Endodermal cell (in vitro differentiated cells): Measurements from ENCODE around the gene SUN1. TPM values are rescaled to one million over a fixed set of nuclear protein-coding genes. Genes with fewer than 3 reads are reported as not detected.

Experiments used
- DNase-seq: peaks from one replicate; pipeline ENCODE4 v3.0.0-alpha.2; 2017
- H3K27ac ChIP-seq: 2 replicates; pipeline ENCODE4 v1.5.1; 2013; ENCODE audit warnings: mild to moderate bottlenecking, low read depth, low read length, moderate library complexity
- H3K27me3 ChIP-seq: 2 replicates; pipeline ENCODE4 v1.6.1; 2013; ENCODE audit warnings: mild to moderate bottlenecking, low read length, moderate library complexity; ENCODE audit not compliant: insufficient read depth, control insufficient read depth, poor library complexity, severe bottlenecking
- H3K36me3 ChIP-seq: 2 replicates; pipeline ENCODE4 v1.7.0; 2013; ENCODE audit warnings: mild to moderate bottlenecking, low read length, moderate library complexity; ENCODE audit not compliant: control insufficient read depth, insufficient read depth
- H3K4me1 ChIP-seq: one replicate; pipeline ENCODE4 v1.7.0; 2013; ENCODE audit warnings: low read length; ENCODE audit not compliant: control insufficient read depth, insufficient read depth
- H3K4me3 ChIP-seq: 2 replicates; pipeline ENCODE4 v1.5.1; 2013; ENCODE audit warnings: mild to moderate bottlenecking, low read length, moderate library complexity
- H3K9ac ChIP-seq: 2 replicates; pipeline ENCODE4 v1.6.1; 2013; ENCODE audit warnings: mild to moderate bottlenecking, low read length, moderate library complexity; ENCODE audit not compliant: poor library complexity, severe bottlenecking; ENCODE audit errors: extremely low read depth
- H3K9me3 ChIP-seq: 2 replicates; pipeline ENCODE4 v1.6.1; 2013; ENCODE audit warnings: mild to moderate bottlenecking, low read length, moderate library complexity; ENCODE audit not compliant: control insufficient read depth
- H3K27ac Mint-ChIP-seq: 2 replicates; pipeline ENCODE4 v1.8.0; 2020; ENCODE audit warnings: mixed read lengths
- H3K27me3 Mint-ChIP-seq: 2 replicates; pipeline ENCODE4 v1.8.0; 2021; ENCODE audit warnings: mild to moderate bottlenecking, mixed read lengths; ENCODE audit not compliant: insufficient read depth
- H3K36me3 Mint-ChIP-seq: 2 replicates; pipeline ENCODE4 v1.8.0; 2020; ENCODE audit warnings: low read depth, mixed read lengths
- H3K4me1 Mint-ChIP-seq: 2 replicates; pipeline ENCODE4 v1.8.0; 2020; ENCODE audit warnings: mixed read lengths
- H3K4me3 Mint-ChIP-seq: 2 replicates; pipeline ENCODE4 v1.8.0; 2020; ENCODE audit warnings: mild to moderate bottlenecking, moderate library complexity, mixed read lengths
- H3K9me3 Mint-ChIP-seq: 2 replicates; pipeline ENCODE4 v1.8.0; 2020; ENCODE audit warnings: mild to moderate bottlenecking, mixed read lengths
- WGBS, 2 experiments: methylation state at CpG; one replicate each; pipeline versions ENCODE4 v1.1.5 to v1.1.7; 2013; ENCODE audit warnings: missing lambda C conversion rate in 2 of 2, mixed read lengths in 1 of 2; ENCODE audit not compliant: insufficient coverage in 1 of 2, insufficient read length in 1 of 2; 5-methylcytosine and 5-hydroxymethylcytosine counted together
- total RNA-seq, 2 donors: library from RNA; stranded (reverse); fragmentation: NEBNext Ultra II Directional in 1 of 2; extraction: Animal tissue kit (Norgen Biotek cat#: 25700) in 1 of 2; gene quantifications; 2 replicates in 1 of 2; 3 replicates in 1 of 2; pipeline ENCODE4 v1.2.1, GENCODE V29; 2021
- TF ChIP-seq, protein P1 (sequence below): fragments of 200-600 bp; sonication (generic); conservative IDR thresholded peaks from 2 replicates; pipeline ENCODE4 v1.5.0; 2021; ENCODE audit warnings: antibody characterized with exemption, mild to moderate bottlenecking

Gene SUN1
- total RNA-seq, 2 donors from 2014 or later, result 133 to 136 TPM

- TF ChIP-seq, protein P1, sequence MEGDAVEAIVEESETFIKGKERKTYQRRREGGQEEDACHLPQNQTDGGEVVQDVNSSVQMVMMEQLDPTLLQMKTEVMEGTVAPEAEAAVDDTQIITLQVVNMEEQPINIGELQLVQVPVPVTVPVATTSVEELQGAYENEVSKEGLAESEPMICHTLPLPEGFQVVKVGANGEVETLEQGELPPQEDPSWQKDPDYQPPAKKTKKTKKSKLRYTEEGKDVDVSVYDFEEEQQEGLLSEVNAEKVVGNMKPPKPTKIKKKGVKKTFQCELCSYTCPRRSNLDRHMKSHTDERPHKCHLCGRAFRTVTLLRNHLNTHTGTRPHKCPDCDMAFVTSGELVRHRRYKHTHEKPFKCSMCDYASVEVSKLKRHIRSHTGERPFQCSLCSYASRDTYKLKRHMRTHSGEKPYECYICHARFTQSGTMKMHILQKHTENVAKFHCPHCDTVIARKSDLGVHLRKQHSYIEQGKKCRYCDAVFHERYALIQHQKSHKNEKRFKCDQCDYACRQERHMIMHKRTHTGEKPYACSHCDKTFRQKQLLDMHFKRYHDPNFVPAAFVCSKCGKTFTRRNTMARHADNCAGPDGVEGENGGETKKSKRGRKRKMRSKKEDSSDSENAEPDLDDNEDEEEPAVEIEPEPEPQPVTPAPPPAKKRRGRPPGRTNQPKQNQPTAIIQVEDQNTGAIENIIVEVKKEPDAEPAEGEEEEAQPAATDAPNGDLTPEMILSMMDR, result no peak
- Histone ChIP-seq H3K9me3 (no peaks in the 10 kb centered on the region), H3K27ac (no peak overlapping the region), H3K4me3 (no peak overlapping the region), H3K9ac (no peak overlapping the region), H3K36me3 (peaks cover 51% of the 10 kb centered on the region), H3K4me1 (no peaks in the 10 kb centered on the region), H3K27me3 (no peaks in the 10 kb centered on the region)
- Mint-ChIP-seq H3K36me3 (peaks cover 41% of the 10 kb centered on the region), H3K4me3 (no peak overlapping the region), H3K27me3 (no peaks in the 10 kb centered on the region), H3K9me3 (no peaks in the 10 kb centered on the region), H3K4me1 (no peaks in the 10 kb centered on the region), H3K27ac (no peak overlapping the region)
- DNase-seq, result no peak
- 92 to 93% methylated on average over 28 to 43 of the region's 43 CpGs for WGBS, 2 experiments
Observed at GRCh38 chr7:888081-889024, 56.1 kb downstream of the SUN1 start.

- Histone ChIP-seq H3K27me3 (no peaks in the 10 kb centered on the region), H3K4me1 (no peaks in the 10 kb centered on the region), H3K4me3 (no peak overlapping the region), H3K36me3 (peaks cover 49% of the 10 kb centered on the region), H3K9me3 (no peaks in the 10 kb centered on the region), H3K9ac (no peak overlapping the region), H3K27ac (no peak overlapping the region)
- Mint-ChIP-seq H3K36me3 (peaks cover 46% of the 10 kb centered on the region), H3K4me3 (no peak overlapping the region), H3K4me1 (no peaks in the 10 kb centered on the region), H3K27me3 (no peaks in the 10 kb centered on the region), H3K27ac (no peak overlapping the region), H3K9me3 (no peaks in the 10 kb centered on the region)
- TF ChIP-seq, protein P1, result no peak
- 85 to 88% methylated on average over 13 to 15 of the region's 15 CpGs for WGBS, 2 experiments
- DNase-seq, result no peak
Observed at GRCh38 chr7:889025-889390, 56.7 kb downstream of the SUN1 start.

DNA sequence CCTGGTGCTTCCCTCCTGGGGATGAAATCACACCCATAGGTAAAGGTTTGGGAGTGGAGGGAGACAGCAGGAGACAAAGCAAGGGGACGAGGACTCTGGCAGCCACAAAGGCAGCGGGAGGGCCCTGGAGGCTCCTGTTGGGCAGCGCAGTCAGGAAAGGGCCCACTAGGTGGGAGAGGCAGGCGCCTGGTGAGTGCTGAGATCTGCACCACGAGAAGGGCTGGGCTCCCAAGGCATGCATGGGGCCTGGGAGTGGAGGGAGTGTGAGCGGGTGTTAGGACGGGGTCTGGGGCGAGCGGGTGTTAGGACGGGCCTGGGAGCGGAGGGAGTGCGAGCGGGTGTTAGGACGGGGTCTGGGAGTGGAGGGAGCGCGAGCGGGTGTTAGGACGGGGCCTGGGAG, 57.1 kb downstream of the SUN1 start:
- no peak overlapping the region for H3K4me3 ChIP-seq
- 82 to 91% methylated on average over 2 to 7 of the region's 18 CpGs for WGBS, 2 experiments
- Mint-ChIP-seq H3K4me1 (no peaks in the 10 kb centered on the region), H3K4me3 (no peak overlapping the region), H3K27ac (no peak overlapping the region), H3K9me3 (no peaks in the 10 kb centered on the region), H3K36me3 (peaks cover 48% of the 10 kb centered on the region), H3K27me3 (no peaks in the 10 kb centered on the region)
- no peak overlapping the region for H3K27ac ChIP-seq
- H3K4me1 ChIP-seq, result no peaks in the 10 kb centered on the region
- no peaks in the 10 kb centered on the region for H3K27me3 ChIP-seq
- no peaks in the 10 kb centered on the region for H3K9me3 ChIP-seq
- H3K36me3 ChIP-seq, result peaks cover 49% of the 10 kb centered on the region
- H3K9ac ChIP-seq, result no peak overlapping the region
- TF ChIP-seq, protein P1, result no peak
- no peak for DNase-seq
